ENCODE data around the gene CDKN2D. TPM values are rescaled to one million over a fixed set of nuclear protein-coding genes. Genes with fewer than 3 reads are reported as not detected.
"Not testable (repeated sequence)": the region's sequence is repeated elsewhere in the genome, so short reads cannot be mapped to it uniquely, and the experiment has no call there.

The CDKN2D gene
- total RNA-seq, 2 donors from 2014 or later: 3.7 to 8.2 TPM

- Histone ChIP-seq H3K4me1 (replicated peaks) (no peaks in the 10 kb centered on the region), H3K27me3 (replicated peaks; ENCODE audit: insufficient read depth) (no peaks in the 10 kb centered on the region), H3K4me3 (no peak overlapping the region), H3K27ac (no peak overlapping the region), H3K36me3 (no peaks in the 10 kb centered on the region), H3K9me3 (no peaks in the 10 kb centered on the region)
- TF ChIP-seq POLR2A (IDR thresholded peaks at IDR 0.05): no peak
- TF ChIP-seq, protein P1, sequence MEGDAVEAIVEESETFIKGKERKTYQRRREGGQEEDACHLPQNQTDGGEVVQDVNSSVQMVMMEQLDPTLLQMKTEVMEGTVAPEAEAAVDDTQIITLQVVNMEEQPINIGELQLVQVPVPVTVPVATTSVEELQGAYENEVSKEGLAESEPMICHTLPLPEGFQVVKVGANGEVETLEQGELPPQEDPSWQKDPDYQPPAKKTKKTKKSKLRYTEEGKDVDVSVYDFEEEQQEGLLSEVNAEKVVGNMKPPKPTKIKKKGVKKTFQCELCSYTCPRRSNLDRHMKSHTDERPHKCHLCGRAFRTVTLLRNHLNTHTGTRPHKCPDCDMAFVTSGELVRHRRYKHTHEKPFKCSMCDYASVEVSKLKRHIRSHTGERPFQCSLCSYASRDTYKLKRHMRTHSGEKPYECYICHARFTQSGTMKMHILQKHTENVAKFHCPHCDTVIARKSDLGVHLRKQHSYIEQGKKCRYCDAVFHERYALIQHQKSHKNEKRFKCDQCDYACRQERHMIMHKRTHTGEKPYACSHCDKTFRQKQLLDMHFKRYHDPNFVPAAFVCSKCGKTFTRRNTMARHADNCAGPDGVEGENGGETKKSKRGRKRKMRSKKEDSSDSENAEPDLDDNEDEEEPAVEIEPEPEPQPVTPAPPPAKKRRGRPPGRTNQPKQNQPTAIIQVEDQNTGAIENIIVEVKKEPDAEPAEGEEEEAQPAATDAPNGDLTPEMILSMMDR (IDR thresholded peaks at IDR 0.05): no peak
- no peak for TF ChIP-seq POLR2AphosphoS5 (IDR thresholded peaks at IDR 0.05)
- no peak for DNase-seq (ENCODE audit: low spot score)
- 88% methylated on average over 1 of the region's 1 CpG for WGBS
- intact Hi-C loops (cut with DNase I): no loop called here
Measured at GRCh38 chr19:10532457-10532856, 36.3 kb downstream of the CDKN2D start.

GRCh38 chr19:10526887-10527286 is 41.9 kb downstream of the CDKN2D start:
- DNase-seq (ENCODE audit: low spot score); H3K4me3 ChIP-seq; intact Hi-C loops (cut with DNase I); H3K27me3 ChIP-seq (replicated peaks; ENCODE audit: insufficient read depth); H3K27ac ChIP-seq; H3K9me3 ChIP-seq; H3K36me3 ChIP-seq; H3K4me1 ChIP-seq (replicated peaks): not testable (repeated sequence)
- 89% methylated on average over 8 of the region's 8 CpGs for WGBS

- WGBS: 85% methylated on average over 7 of the region's 7 CpGs
- H3K27me3 ChIP-seq (replicated peaks; ENCODE audit: insufficient read depth): no peaks in the 10 kb centered on the region
- TF ChIP-seq POLR2A (IDR thresholded peaks at IDR 0.05) (no peak), POLR2AphosphoS5 (IDR thresholded peaks at IDR 0.05) (no peak)
- TF ChIP-seq, protein P1 (IDR thresholded peaks at IDR 0.05): no peak
- H3K9me3 ChIP-seq: no peaks in the 10 kb centered on the region
- no peak for DNase-seq (ENCODE audit: low spot score)
- H3K36me3 ChIP-seq: no peaks in the 10 kb centered on the region
- intact Hi-C loops (cut with DNase I): no loop called here
- H3K4me1 ChIP-seq (replicated peaks): no peaks in the 10 kb centered on the region
- no peak overlapping the region for H3K4me3 ChIP-seq
- no peak overlapping the region for H3K27ac ChIP-seq
Measured at GRCh38 chr19:10525636-10526035, 43.1 kb downstream of the CDKN2D start.

DNA sequence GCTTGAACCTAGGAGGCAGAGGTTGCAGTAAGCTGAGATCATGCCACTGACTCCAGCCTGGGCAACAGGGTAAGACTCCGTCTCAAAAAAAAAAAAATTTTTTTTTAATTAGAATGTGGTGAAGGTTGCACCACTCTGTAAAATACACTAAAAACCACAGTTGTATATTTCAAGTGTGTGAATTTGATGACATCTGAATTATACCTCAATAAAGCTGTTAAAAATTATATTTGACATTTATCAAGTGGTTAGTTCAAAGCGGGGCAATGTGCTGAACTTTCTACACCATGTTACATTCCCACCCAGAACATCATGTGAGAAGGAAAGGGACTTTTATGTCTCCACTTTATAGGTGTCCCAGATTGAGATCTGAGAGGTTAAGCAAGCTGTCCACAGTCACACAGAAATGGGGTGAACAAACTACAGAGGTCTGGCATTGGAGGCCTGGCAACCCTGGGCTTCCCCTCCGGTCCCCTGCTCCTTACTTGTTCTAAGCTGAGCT is 45.6 kb downstream of the CDKN2D start:
- H3K9me3 ChIP-seq: no peaks in the 10 kb centered on the region
- no peaks in the 10 kb centered on the region for H3K36me3 ChIP-seq
- H3K27ac ChIP-seq: no peak overlapping the region
- 57% methylated on average over 3 of the region's 3 CpGs for WGBS
- no peak for TF ChIP-seq POLR2AphosphoS5 (IDR thresholded peaks at IDR 0.05)
- no peak for TF ChIP-seq POLR2A (IDR thresholded peaks at IDR 0.05)
- TF ChIP-seq, protein P1 (IDR thresholded peaks at IDR 0.05): no peak
- intact Hi-C loops (cut with DNase I): no loop called here
- H3K27me3 ChIP-seq (replicated peaks; ENCODE audit: insufficient read depth): no peaks in the 10 kb centered on the region
- no peaks in the 10 kb centered on the region for H3K4me1 ChIP-seq (replicated peaks)
- no peak overlapping the region for H3K4me3 ChIP-seq
- no peak for DNase-seq (ENCODE audit: low spot score)

DNA sequence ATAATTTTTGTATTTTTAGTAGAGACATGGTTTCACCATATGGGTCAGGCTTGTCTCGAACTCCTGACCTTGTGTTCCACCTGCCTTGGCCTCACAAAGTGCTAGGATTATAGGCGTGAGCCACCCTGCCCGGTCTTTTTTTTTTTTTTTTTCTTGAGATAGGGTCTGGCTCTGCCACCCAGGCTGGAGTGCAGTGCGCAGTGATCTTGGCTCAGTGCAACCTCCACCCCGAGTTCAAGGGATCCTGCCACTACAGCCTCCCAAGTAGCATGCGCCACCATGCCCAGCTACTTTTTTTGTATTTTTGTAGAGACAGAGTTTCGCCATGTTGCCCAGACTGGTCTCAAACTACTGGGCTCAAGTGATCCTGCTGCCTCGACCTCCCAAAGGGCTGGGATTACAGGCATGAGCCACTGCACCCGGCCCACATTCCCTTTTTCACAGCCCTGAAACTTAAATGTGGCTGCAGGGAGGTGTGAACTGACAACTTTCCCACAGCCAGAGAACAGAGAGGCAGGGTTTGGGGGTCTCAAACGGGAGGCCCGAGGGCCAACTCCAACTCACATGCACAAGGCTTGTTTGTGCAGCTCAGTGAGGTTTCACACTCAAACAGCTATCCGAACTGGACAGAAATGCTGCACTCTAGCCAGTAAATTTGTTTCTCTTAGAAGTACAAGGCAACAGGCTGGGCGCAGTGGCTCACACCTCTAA is 47.2 kb downstream of the CDKN2D start:
- intact Hi-C loops (cut with DNase I): no loop called here
- 71% methylated on average over 13 of the region's 13 CpGs for WGBS
- Histone ChIP-seq H3K36me3 (no peaks in the 10 kb centered on the region), H3K27me3 (replicated peaks; ENCODE audit: insufficient read depth) (no peaks in the 10 kb centered on the region), H3K4me1 (replicated peaks) (no peaks in the 10 kb centered on the region), H3K9me3 (no peaks in the 10 kb centered on the region), H3K4me3 (no peak overlapping the region), H3K27ac (no peak overlapping the region)
- DNase-seq (ENCODE audit: low spot score): no peak
- TF ChIP-seq POLR2A (IDR thresholded peaks at IDR 0.05) (no peak), POLR2AphosphoS5 (IDR thresholded peaks at IDR 0.05) (no peak)
- TF ChIP-seq, protein P1 (IDR thresholded peaks at IDR 0.05): no peak

Data from prostate gland (tissue), 2 donors.